ENCODE data around the gene TRPM2. TPM values are rescaled to one million over a fixed set of nuclear protein-coding genes. Genes with fewer than 3 reads are reported as not detected.
A peak's percentile ranks its signal among the peaks of the same experiment; 100 is the strongest.

The TRPM2 gene
- total RNA-seq, 1 donor: 0.36 TPM

DNA sequence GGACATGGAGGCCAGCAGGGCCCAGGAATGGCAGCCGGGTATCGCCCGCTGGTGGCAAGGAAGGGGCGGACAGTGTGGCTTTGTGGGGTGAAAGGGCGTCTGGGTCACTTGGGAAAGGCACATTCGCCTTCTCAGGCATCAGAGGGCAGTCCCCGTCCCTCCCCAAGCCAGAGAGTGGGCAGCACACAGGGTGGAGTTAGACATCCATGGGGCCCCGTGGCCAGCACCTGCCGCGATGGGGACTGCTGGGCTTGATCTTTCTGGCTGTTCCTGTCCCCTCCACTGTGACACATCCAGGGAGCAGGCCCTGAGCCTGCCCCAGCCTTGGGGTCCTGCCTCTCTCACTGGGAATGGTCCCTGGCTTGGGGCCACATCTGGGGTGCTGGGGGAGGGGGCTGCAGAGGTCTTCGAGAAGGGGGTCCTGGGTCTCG lies 4.0 kb upstream of the TRPM2 start:
- no peak overlapping the region for H3K4me3 ChIP-seq (ENCODE audit: insufficient read depth, low read length)
- no peak overlapping the region for H2AFZ ChIP-seq (ENCODE audit: low read length)
- H3K36me3 ChIP-seq (ENCODE audit: insufficient read depth, low read length): no peaks in the 10 kb centered on the region
- H3K79me2 ChIP-seq (ENCODE audit: insufficient read depth, low read length): no peaks in the 10 kb centered on the region
- TF ChIP-seq, protein P1, sequence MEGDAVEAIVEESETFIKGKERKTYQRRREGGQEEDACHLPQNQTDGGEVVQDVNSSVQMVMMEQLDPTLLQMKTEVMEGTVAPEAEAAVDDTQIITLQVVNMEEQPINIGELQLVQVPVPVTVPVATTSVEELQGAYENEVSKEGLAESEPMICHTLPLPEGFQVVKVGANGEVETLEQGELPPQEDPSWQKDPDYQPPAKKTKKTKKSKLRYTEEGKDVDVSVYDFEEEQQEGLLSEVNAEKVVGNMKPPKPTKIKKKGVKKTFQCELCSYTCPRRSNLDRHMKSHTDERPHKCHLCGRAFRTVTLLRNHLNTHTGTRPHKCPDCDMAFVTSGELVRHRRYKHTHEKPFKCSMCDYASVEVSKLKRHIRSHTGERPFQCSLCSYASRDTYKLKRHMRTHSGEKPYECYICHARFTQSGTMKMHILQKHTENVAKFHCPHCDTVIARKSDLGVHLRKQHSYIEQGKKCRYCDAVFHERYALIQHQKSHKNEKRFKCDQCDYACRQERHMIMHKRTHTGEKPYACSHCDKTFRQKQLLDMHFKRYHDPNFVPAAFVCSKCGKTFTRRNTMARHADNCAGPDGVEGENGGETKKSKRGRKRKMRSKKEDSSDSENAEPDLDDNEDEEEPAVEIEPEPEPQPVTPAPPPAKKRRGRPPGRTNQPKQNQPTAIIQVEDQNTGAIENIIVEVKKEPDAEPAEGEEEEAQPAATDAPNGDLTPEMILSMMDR (IDR thresholded peaks at IDR 0.05; ENCODE audit: extremely low read depth, low read depth, low read length): no peak
- H3K27ac ChIP-seq (ENCODE audit: low read depth, low read length): no peak overlapping the region
- peak; percentile 52 for DNase-seq (ENCODE audit: insufficient read length, low spot score, missing footprints)
- H3K27me3 ChIP-seq (ENCODE audit: insufficient read depth, low read length): peaks cover 23% of the 10 kb centered on the region
- no peaks in the 10 kb centered on the region for H3K9me3 ChIP-seq (ENCODE audit: low read depth, low read length)
- H3K4me2 ChIP-seq (ENCODE audit: insufficient read depth, low read length): no peak overlapping the region
- no peaks in the 10 kb centered on the region for H4K20me1 ChIP-seq (ENCODE audit: insufficient read depth, low read length)
- H3K4me1 ChIP-seq (ENCODE audit: insufficient read depth, low read length): no peaks in the 10 kb centered on the region

DNA sequence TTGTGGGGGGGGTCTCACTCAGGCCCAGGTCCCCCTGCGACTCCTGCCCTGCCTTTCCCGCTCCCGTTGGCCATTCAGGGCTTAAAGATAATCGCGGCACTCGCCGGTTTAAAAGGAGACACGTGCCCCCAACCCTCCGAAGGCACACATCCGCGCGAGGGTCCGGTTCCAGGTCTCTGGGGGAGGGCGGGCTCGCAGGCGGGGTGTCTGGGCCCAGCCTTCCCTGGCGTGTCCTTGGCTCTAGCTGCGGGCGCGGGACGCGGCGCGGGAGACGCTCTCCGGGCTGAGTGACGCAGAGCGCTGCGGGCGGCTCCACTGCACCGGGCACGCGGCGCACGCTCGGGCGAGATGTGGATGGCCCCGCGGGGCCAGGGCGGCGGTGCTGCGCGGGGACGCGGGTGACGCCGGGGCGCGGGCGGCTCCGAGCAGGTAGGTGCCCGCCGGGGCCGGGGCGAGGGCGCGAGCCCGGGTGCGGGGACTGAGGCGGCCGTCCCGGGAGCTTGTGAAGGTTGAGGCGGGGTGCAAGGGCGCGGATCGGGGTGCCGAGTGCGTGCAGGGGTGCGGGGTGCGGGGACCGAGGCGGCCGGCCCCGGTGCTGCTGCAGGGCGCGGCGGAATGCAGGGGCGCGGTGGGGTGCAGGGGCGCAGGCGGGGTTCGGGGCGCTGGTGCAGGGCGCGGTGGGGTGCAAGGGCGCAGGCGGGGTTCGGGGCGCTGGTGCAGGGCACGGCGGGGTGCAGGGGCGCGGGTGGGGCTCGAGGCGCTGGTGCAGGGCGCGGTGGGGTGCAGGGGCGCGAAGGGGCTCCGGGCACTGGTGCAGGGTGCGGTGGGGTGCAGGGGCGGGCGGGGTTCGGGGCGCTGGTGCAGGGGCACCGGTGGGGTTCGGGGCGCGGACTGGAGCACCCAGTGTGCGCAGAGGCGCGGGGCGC lies 3.3 kb upstream of the TRPM2 start:
- Histone ChIP-seq H3K27me3 (ENCODE audit: insufficient read depth, low read length) (peaks cover 21% of the 10 kb centered on the region), H3K27ac (ENCODE audit: low read depth, low read length) (no peak overlapping the region), H3K4me1 (ENCODE audit: insufficient read depth, low read length) (no peaks in the 10 kb centered on the region), H2AFZ (ENCODE audit: low read length) (no peak overlapping the region), H3K36me3 (ENCODE audit: insufficient read depth, low read length) (no peaks in the 10 kb centered on the region), H3K4me3 (ENCODE audit: insufficient read depth, low read length) (no peak overlapping the region), H4K20me1 (ENCODE audit: insufficient read depth, low read length) (no peaks in the 10 kb centered on the region), H3K4me2 (ENCODE audit: insufficient read depth, low read length) (no peak overlapping the region), H3K9me3 (ENCODE audit: low read depth, low read length) (no peaks in the 10 kb centered on the region), H3K79me2 (ENCODE audit: insufficient read depth, low read length) (no peaks in the 10 kb centered on the region)
- TF ChIP-seq, protein P1 (IDR thresholded peaks at IDR 0.05; ENCODE audit: extremely low read depth, low read depth, low read length): no peak
- DNase-seq (ENCODE audit: insufficient read length, low spot score, missing footprints): peak; percentile 30

DNA sequence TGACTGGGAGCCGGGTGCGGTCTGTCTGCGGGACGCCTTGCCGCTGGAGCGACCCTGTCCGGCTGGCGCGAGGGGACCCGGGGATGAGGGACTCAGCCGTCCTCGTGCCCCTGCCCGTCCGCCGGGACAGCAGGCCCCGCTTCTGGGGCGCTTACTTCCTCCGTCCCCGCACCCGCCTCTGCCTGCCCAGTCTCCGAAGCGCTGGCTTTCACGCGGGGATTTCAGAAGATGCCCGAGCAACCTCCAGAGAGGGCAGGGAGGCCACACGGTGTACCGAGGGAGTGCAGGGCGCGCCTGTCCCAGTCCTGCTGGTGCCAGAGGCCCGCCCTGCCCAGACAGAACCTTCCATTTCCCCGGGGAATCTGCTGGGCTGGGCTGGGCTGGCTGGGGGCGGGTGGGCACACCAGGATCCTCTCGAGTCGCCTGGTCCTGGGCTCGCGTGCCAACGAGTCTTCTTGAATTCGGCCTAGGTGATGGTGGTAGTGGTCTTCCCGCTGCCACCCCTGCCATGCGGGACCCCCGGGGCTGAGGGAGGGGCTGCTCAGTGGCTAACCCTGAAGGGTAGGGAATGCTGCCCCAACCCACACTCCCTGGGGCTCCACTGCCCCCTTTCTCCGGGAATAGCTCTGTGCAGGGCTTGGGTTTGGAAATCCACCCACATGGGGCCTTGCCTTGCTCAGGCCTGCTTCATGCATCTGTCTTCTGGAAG lies 2.5 kb upstream of the TRPM2 start:
- peak; percentile 47 for DNase-seq (ENCODE audit: insufficient read length, low spot score, missing footprints)
- no peaks in the 10 kb centered on the region for H3K4me1 ChIP-seq (ENCODE audit: insufficient read depth, low read length)
- no peaks in the 10 kb centered on the region for H3K9me3 ChIP-seq (ENCODE audit: low read depth, low read length)
- H3K4me2 ChIP-seq (ENCODE audit: insufficient read depth, low read length): no peak overlapping the region
- no peaks in the 10 kb centered on the region for H3K36me3 ChIP-seq (ENCODE audit: insufficient read depth, low read length)
- H3K27ac ChIP-seq (ENCODE audit: low read depth, low read length): no peak overlapping the region
- H4K20me1 ChIP-seq (ENCODE audit: insufficient read depth, low read length): no peaks in the 10 kb centered on the region
- TF ChIP-seq, protein P1 (IDR thresholded peaks at IDR 0.05; ENCODE audit: extremely low read depth, low read depth, low read length): no peak
- H3K4me3 ChIP-seq (ENCODE audit: insufficient read depth, low read length): no peak overlapping the region
- no peaks in the 10 kb centered on the region for H3K79me2 ChIP-seq (ENCODE audit: insufficient read depth, low read length)
- no peak overlapping the region for H2AFZ ChIP-seq (ENCODE audit: low read length)
- H3K27me3 ChIP-seq (ENCODE audit: insufficient read depth, low read length): peaks cover 21% of the 10 kb centered on the region

All from osteoblast (primary cell).